Measurements from ENCODE around the gene C1QC. TPM values are rescaled to one million over a fixed set of nuclear protein-coding genes. Genes with fewer than 3 reads are reported as not detected.

C1QC gene
- total and polyA plus RNA-seq, 4 donors, result 52.9 to 242 (median 104) TPM

DNA sequence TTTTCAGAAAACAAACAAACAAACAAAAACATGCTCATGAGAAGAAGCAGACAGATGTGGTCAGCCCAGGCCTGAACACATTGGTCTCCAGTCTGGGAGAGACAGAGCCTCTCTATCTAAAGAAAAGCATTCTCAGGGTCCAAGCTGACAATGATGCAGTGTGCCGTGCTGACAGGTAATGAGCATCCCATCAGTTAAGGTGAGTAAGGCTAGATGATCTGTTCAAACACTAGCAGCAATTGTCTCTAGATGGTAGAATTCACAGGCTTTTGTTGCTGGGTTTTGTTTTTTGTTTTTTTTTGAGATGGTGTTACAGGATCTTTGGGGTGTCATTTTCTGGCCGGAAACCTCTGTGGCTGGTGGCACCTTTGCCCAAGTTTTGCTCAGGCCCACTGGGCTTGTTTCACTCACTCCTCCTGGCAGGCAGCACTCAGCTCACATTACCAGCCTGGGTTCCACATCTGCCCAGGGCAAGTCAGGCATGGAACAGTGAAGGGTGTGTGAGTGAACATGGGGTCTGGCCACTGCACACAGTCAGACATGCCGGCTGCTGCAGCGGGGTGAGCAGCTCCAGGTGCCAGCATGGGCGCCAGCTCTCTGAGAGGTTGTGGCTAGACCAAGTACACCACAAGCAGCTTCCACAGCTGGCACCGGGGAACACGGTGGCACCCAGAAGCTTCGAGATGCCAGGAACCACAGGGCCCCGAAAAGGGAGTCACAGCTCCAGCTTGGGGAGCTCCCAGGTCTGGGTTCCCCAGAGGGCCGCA, 9.6 kb upstream of the C1QC start:
- Histone ChIP-seq H3K4me3 (ENCODE audit: low read depth in 1 of 3, low read length in 3 of 3) (no peak overlapping the region), H3K4me1 (ENCODE audit: control insufficient read depth in 4 of 4, insufficient read depth in 4 of 4, low read length in 3 of 4) (no peaks in the 10 kb centered on the region), H3K36me3 (ENCODE audit: control insufficient read depth in 4 of 4, insufficient read depth in 3 of 4, low read depth in 1 of 4, low read length in 3 of 4) (no peaks in the 10 kb centered on the region), H3K27me3 (ENCODE audit: control insufficient read depth in 4 of 4, insufficient read depth in 4 of 4, low read length in 3 of 4) (no peaks in the 10 kb centered on the region), H3K27ac (ENCODE audit: low read depth in 1 of 2, low read length in 2 of 2) (no peak overlapping the region), H3K9me3 (ENCODE audit: control insufficient read depth in 4 of 4, low read length in 3 of 4) (no peaks in the 10 kb centered on the region), H3K9ac (ENCODE audit: low read depth in 1 of 2, low read length in 2 of 2) (no peak overlapping the region)
- TF ChIP-seq YY1 (IDR thresholded peaks at IDR 0.05) (no peak), JUND (IDR thresholded peaks at IDR 0.05) (no peak), RXRA (IDR thresholded peaks at IDR 0.05) (no peak), FOXA1 (IDR thresholded peaks at IDR 0.05) (no peak), TAF1 (conservative IDR thresholded peaks at IDR 0.05) (no peak), FOXA2 (IDR thresholded peaks at IDR 0.05) (no peak), SP1 (IDR thresholded peaks at IDR 0.05) (no peak), EGR1 (IDR thresholded peaks at IDR 0.05; ENCODE audit: low read depth in 2 of 2) (no peak), RAD21 (IDR thresholded peaks at IDR 0.05) (no peak), HNF4A (conservative IDR thresholded peaks at IDR 0.05) (no peak)
- TF ChIP-seq, protein P1, sequence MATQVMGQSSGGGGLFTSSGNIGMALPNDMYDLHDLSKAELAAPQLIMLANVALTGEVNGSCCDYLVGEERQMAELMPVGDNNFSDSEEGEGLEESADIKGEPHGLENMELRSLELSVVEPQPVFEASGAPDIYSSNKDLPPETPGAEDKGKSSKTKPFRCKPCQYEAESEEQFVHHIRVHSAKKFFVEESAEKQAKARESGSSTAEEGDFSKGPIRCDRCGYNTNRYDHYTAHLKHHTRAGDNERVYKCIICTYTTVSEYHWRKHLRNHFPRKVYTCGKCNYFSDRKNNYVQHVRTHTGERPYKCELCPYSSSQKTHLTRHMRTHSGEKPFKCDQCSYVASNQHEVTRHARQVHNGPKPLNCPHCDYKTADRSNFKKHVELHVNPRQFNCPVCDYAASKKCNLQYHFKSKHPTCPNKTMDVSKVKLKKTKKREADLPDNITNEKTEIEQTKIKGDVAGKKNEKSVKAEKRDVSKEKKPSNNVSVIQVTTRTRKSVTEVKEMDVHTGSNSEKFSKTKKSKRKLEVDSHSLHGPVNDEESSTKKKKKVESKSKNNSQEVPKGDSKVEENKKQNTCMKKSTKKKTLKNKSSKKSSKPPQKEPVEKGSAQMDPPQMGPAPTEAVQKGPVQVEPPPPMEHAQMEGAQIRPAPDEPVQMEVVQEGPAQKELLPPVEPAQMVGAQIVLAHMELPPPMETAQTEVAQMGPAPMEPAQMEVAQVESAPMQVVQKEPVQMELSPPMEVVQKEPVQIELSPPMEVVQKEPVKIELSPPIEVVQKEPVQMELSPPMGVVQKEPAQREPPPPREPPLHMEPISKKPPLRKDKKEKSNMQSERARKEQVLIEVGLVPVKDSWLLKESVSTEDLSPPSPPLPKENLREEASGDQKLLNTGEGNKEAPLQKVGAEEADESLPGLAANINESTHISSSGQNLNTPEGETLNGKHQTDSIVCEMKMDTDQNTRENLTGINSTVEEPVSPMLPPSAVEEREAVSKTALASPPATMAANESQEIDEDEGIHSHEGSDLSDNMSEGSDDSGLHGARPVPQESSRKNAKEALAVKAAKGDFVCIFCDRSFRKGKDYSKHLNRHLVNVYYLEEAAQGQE (IDR thresholded peaks at IDR 0.05), result no peak
- TF ChIP-seq, protein P2, sequence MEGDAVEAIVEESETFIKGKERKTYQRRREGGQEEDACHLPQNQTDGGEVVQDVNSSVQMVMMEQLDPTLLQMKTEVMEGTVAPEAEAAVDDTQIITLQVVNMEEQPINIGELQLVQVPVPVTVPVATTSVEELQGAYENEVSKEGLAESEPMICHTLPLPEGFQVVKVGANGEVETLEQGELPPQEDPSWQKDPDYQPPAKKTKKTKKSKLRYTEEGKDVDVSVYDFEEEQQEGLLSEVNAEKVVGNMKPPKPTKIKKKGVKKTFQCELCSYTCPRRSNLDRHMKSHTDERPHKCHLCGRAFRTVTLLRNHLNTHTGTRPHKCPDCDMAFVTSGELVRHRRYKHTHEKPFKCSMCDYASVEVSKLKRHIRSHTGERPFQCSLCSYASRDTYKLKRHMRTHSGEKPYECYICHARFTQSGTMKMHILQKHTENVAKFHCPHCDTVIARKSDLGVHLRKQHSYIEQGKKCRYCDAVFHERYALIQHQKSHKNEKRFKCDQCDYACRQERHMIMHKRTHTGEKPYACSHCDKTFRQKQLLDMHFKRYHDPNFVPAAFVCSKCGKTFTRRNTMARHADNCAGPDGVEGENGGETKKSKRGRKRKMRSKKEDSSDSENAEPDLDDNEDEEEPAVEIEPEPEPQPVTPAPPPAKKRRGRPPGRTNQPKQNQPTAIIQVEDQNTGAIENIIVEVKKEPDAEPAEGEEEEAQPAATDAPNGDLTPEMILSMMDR (IDR thresholded peaks at IDR 0.05; ENCODE audit: low read depth, low read length, missing input control), result no peak
- TF ChIP-seq, protein P3, sequence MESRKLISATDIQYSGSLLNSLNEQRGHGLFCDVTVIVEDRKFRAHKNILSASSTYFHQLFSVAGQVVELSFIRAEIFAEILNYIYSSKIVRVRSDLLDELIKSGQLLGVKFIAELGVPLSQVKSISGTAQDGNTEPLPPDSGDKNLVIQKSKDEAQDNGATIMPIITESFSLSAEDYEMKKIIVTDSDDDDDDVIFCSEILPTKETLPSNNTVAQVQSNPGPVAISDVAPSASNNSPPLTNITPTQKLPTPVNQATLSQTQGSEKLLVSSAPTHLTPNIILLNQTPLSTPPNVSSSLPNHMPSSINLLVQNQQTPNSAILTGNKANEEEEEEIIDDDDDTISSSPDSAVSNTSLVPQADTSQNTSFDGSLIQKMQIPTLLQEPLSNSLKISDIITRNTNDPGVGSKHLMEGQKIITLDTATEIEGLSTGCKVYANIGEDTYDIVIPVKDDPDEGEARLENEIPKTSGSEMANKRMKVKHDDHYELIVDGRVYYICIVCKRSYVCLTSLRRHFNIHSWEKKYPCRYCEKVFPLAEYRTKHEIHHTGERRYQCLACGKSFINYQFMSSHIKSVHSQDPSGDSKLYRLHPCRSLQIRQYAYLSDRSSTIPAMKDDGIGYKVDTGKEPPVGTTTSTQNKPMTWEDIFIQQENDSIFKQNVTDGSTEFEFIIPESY (IDR thresholded peaks at IDR 0.05), result no peak
- TF ChIP-seq, protein P4, sequence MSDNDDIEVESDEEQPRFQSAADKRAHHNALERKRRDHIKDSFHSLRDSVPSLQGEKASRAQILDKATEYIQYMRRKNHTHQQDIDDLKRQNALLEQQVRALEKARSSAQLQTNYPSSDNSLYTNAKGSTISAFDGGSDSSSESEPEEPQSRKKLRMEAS (IDR thresholded peaks at IDR 0.05), result no peak
- WGBS, result 80% methylated on average over 10 of the region's 10 CpGs
- no peak for DNase-seq (ENCODE audit: low spot score)

DNA sequence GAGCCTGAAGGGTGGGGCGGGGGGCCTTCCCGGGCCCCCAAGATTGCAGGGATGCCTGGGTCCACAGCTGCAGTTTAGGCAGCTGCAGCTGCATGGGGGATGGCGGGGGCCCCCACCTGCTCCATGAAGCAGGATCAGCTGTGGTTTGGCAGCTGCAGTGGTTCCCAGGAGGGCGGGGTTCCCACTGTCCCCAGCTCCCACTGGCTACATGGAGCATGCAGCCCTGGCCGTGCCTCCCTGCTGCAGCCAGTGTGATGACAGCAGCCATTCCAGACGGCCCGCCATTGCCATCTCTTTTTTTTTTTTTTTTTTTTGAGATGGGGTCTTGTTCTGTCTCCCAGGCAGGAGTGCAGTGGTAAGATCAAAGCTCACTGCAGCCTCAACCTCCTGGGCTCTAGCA, 8.0 kb upstream of the C1QC start:
- H3K36me3 ChIP-seq (ENCODE audit: control insufficient read depth in 4 of 4, insufficient read depth in 3 of 4, low read depth in 1 of 4, low read length in 3 of 4), result no peaks in the 10 kb centered on the region
- TF ChIP-seq FOXA1 (IDR thresholded peaks at IDR 0.05) (no peak), JUND (IDR thresholded peaks at IDR 0.05) (no peak), FOXA2 (IDR thresholded peaks at IDR 0.05) (no peak), YY1 (IDR thresholded peaks at IDR 0.05) (no peak), TAF1 (conservative IDR thresholded peaks at IDR 0.05) (no peak), HNF4G (IDR thresholded peaks at IDR 0.05) (no peak), EGR1 (IDR thresholded peaks at IDR 0.05; ENCODE audit: low read depth in 2 of 2) (no peak), GABPA (IDR thresholded peaks at IDR 0.05 in 1 of 2, conservative IDR thresholded peaks at IDR 0.05 in 1 of 2) (no peak), RXRA (IDR thresholded peaks at IDR 0.05) (no peak), RAD21 (IDR thresholded peaks at IDR 0.05) (no peak)
- TF ChIP-seq, protein P5, sequence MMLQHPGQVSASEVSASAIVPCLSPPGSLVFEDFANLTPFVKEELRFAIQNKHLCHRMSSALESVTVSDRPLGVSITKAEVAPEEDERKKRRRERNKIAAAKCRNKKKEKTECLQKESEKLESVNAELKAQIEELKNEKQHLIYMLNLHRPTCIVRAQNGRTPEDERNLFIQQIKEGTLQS (IDR thresholded peaks at IDR 0.05), result no peak
- TF ChIP-seq, protein P2 (IDR thresholded peaks at IDR 0.05; ENCODE audit: low read depth, low read length, missing input control), result no peak
- TF ChIP-seq, protein P4 (IDR thresholded peaks at IDR 0.05), result no peak
- TF ChIP-seq, protein P3 (IDR thresholded peaks at IDR 0.05), result no peak
- WGBS, result 74% methylated on average over 7 of the region's 7 CpGs
- H3K27ac ChIP-seq (ENCODE audit: low read depth in 1 of 2, low read length in 2 of 2), result no peak overlapping the region
- no peak overlapping the region for H3K9ac ChIP-seq (ENCODE audit: low read depth in 1 of 2, low read length in 2 of 2)
- H3K4me1 ChIP-seq (ENCODE audit: control insufficient read depth in 4 of 4, insufficient read depth in 4 of 4, low read length in 3 of 4), result no peaks in the 10 kb centered on the region
- H3K27me3 ChIP-seq (ENCODE audit: control insufficient read depth in 4 of 4, insufficient read depth in 4 of 4, low read length in 3 of 4), result no peaks in the 10 kb centered on the region
- no peak overlapping the region for H3K4me3 ChIP-seq (ENCODE audit: low read depth in 1 of 3, low read length in 3 of 3)
- DNase-seq (ENCODE audit: low spot score), result no peak
- no peaks in the 10 kb centered on the region for H3K9me3 ChIP-seq (ENCODE audit: control insufficient read depth in 4 of 4, low read length in 3 of 4)

Measured in liver (tissue), 9 donors.